ENCODE data around the gene FNBP1. TPM values are rescaled to one million over a fixed set of nuclear protein-coding genes. Genes with fewer than 3 reads are reported as not detected.
A peak's percentile ranks its signal among the peaks of the same experiment; 100 is the strongest.

FNBP1 gene
- polyA plus RNA-seq, 1 of the 3 experiments (the other 2 are of a cell fraction) = 11.0 TPM

DNA sequence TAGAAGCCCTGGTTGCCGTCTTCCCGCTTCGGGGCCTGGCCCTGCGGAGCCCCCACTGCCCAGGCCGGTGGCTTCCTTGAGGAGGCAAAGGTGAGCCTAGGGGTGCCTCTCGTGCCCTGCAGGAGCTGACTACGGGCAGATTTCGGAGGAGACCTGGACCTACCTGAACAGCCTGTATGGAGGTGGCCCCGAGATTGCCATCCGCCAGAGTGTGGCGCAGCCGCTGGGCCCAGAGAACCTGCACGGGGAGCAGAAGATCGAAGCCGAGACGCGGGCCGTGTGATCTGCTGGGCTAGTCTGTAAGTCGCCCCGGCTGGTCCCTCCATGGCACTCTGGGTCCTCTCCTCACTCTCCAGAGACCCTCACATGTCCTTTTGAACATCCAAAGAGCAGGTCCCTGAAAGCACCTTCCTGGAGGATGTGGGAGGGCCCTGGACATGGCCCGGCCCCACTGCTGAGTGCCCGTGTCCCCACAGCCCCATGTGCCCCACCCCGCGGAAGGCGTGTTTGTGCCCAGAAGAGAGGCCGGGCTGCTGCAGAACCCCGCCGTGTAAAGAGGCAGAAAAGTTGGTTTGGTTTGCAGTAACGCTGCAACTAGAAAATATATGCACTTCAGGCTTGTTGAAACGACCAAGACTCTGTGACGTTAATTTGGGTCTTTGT is 162.9 kb downstream of the FNBP1 start:
- POLR2A ChIA-PET = no interaction called here

DNA sequence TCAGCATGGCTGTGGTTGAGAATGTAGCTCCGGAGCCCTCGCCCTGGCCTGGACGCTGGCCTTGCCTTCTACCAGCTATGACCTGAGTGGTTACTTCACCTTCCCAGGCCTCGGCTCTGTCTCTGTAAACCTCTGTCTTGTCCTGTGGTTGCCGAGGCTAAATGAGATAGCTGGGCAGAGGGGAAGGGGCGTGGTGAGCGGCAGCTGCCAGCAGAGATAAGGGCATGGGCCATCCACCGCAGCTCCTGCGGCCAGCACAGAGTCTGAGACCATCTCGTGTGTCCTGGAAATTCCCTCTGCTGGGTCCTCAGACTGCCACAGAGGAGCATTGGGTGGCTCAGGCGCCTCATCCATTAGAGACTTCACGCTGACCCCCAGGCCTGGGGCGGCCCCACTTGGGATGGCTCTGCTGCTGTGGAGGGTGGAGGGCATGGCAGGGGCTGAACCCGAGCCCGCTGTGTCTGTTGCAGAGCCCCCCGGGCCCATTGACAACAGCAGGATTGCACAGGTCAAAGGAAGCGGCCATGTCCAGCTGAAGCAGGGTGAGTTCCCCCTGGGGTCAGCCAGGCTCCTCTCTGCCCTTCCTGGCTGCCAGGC is 163.8 kb downstream of the FNBP1 start:
- 85% methylated on average over 5 of the region's 17 CpGs for WGBS (ENCODE audit: low lambda C conversion rate)
- TF ChIP-seq TEAD4 (IDR thresholded peaks at IDR 0.05; ENCODE audit: borderline replicate concordance, insufficient read depth) (no peak), MEF2A (IDR thresholded peaks at IDR 0.05; ENCODE audit: borderline replicate concordance, low read depth) (no peak), CHD2 (IDR thresholded peaks at IDR 0.05; ENCODE audit: low read length, partially characterized antibody) (no peak), RCOR1 (IDR thresholded peaks at IDR 0.05; ENCODE audit: low read length) (no peak), NFIC (IDR thresholded peaks at IDR 0.05; ENCODE audit: borderline replicate concordance) (no peak), ELF1 (IDR thresholded peaks at IDR 0.05) (no peak), FOXM1 (IDR thresholded peaks at IDR 0.05; ENCODE audit: low read depth) (no peak), CTCF (IDR thresholded peaks at IDR 0.05) (no peak), TAF1 (IDR thresholded peaks at IDR 0.05; ENCODE audit: borderline replicate concordance, low read depth, low read length) (no peak), MXI1 (IDR thresholded peaks at IDR 0.05; ENCODE audit: low read depth, low read length) (no peak), FOSL2 (IDR thresholded peaks at IDR 0.05; ENCODE audit: borderline replicate concordance, low read depth) (no peak), GABPA (IDR thresholded peaks at IDR 0.05; ENCODE audit: low read depth) (no peak), RAD21 (IDR thresholded peaks at IDR 0.05; ENCODE audit: low read length) (no peak), JUND (IDR thresholded peaks at IDR 0.05) (no peak)
- TF ChIP-seq, protein P1, sequence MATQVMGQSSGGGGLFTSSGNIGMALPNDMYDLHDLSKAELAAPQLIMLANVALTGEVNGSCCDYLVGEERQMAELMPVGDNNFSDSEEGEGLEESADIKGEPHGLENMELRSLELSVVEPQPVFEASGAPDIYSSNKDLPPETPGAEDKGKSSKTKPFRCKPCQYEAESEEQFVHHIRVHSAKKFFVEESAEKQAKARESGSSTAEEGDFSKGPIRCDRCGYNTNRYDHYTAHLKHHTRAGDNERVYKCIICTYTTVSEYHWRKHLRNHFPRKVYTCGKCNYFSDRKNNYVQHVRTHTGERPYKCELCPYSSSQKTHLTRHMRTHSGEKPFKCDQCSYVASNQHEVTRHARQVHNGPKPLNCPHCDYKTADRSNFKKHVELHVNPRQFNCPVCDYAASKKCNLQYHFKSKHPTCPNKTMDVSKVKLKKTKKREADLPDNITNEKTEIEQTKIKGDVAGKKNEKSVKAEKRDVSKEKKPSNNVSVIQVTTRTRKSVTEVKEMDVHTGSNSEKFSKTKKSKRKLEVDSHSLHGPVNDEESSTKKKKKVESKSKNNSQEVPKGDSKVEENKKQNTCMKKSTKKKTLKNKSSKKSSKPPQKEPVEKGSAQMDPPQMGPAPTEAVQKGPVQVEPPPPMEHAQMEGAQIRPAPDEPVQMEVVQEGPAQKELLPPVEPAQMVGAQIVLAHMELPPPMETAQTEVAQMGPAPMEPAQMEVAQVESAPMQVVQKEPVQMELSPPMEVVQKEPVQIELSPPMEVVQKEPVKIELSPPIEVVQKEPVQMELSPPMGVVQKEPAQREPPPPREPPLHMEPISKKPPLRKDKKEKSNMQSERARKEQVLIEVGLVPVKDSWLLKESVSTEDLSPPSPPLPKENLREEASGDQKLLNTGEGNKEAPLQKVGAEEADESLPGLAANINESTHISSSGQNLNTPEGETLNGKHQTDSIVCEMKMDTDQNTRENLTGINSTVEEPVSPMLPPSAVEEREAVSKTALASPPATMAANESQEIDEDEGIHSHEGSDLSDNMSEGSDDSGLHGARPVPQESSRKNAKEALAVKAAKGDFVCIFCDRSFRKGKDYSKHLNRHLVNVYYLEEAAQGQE (IDR thresholded peaks at IDR 0.05; ENCODE audit: low read depth, low read length) = no peak
- TF ChIP-seq, protein P2, sequence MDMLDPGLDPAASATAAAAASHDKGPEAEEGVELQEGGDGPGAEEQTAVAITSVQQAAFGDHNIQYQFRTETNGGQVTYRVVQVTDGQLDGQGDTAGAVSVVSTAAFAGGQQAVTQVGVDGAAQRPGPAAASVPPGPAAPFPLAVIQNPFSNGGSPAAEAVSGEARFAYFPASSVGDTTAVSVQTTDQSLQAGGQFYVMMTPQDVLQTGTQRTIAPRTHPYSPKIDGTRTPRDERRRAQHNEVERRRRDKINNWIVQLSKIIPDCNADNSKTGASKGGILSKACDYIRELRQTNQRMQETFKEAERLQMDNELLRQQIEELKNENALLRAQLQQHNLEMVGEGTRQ (IDR thresholded peaks at IDR 0.05; ENCODE audit: borderline replicate concordance, low read depth, low read length) = no peak
- TF ChIP-seq, protein P3, sequence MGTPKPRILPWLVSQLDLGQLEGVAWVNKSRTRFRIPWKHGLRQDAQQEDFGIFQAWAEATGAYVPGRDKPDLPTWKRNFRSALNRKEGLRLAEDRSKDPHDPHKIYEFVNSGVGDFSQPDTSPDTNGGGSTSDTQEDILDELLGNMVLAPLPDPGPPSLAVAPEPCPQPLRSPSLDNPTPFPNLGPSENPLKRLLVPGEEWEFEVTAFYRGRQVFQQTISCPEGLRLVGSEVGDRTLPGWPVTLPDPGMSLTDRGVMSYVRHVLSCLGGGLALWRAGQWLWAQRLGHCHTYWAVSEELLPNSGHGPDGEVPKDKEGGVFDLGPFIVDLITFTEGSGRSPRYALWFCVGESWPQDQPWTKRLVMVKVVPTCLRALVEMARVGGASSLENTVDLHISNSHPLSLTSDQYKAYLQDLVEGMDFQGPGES (IDR thresholded peaks at IDR 0.05; ENCODE audit: low read depth, low read length) = no peak

More for the DNA sequence above, 162.9 kb downstream of the FNBP1 start:
- Histone ChIP-seq H3K9me3 (no peaks in the 10 kb centered on the region), H3K27ac (ENCODE audit: low read depth in 2 of 2, low read length in 1 of 2) (0 out of 4 replicates have a peak overlapping the region, but pooled peaks of 1 of the 2 experiments have one; percentile 55), H2AFZ (ENCODE audit: low read depth) (no peak overlapping the region), H3K4me2 (no peak overlapping the region), H3K9me2 (no peaks in the 10 kb centered on the region), H3K4me1 (ENCODE audit: control insufficient read depth in 1 of 2, insufficient read depth in 2 of 2, low read depth in 1 of 2, low read length in 1 of 2) (peaks cover 10 to 42% of the 10 kb centered on the region in 2 experiments; a peak in 3 of 4 replicates), H3K9ac (no peak overlapping the region), H3K27me3 (ENCODE audit: insufficient read depth) (no peaks in the 10 kb centered on the region), H3K36me3 (replicated peaks in 1 of 2; ENCODE audit: control insufficient read depth in 1 of 2, insufficient read depth in 2 of 2, low read length in 1 of 2) (peaks cover 0 to 22% of the 10 kb centered on the region in 2 experiments), H3F3A (replicated peaks; ENCODE audit: insufficient read depth) (no peaks in the 10 kb centered on the region), H4K20me1 (ENCODE audit: insufficient read depth) (no peaks in the 10 kb centered on the region), H3K79me2 (ENCODE audit: insufficient read depth) (no peaks in the 10 kb centered on the region), H3K4me3 (ENCODE audit: low read depth in 2 of 2, low read length in 1 of 2) (no peak overlapping the region)
- DNase-seq = no peak
- 95% methylated on average over 22 of the region's 31 CpGs for WGBS (ENCODE audit: low lambda C conversion rate)
- CTCF ChIA-PET = interaction anchor here (1.4 kb wide), 1 partner anchor 12 kb away, joined by 3 read pairs; no protein-coding TSS in a partner anchor
- TF ChIP-seq RCOR1 (IDR thresholded peaks at IDR 0.05; ENCODE audit: low read length) (no peak), YY1 (IDR thresholded peaks at IDR 0.05; ENCODE audit: low read depth) (no peak), EP300 (IDR thresholded peaks at IDR 0.05; ENCODE audit: borderline replicate concordance in 1 of 2, low read depth in 1 of 2, low read length in 1 of 2) (no peak), FOXM1 (IDR thresholded peaks at IDR 0.05; ENCODE audit: low read depth) (no peak)

More for the DNA sequence above, 163.8 kb downstream of the FNBP1 start:
- CTCF ChIA-PET = interaction anchor here (0.7 to 1.4 kb wide), 2 partner anchors 11 to 70 kb away, joined by 3 read pairs; no protein-coding TSS in a partner anchor
- POLR2A ChIA-PET = no interaction called here
- no peaks in the 10 kb centered on the region for H3K9me3 ChIP-seq
- H3K27me3 ChIP-seq (ENCODE audit: insufficient read depth) = no peaks in the 10 kb centered on the region
- no peak overlapping the region for H2AFZ ChIP-seq (ENCODE audit: low read depth)
- no peak overlapping the region for H3K4me2 ChIP-seq
- DNase-seq = no peak
- H3F3A ChIP-seq (replicated peaks; ENCODE audit: insufficient read depth) = no peaks in the 10 kb centered on the region
- no peaks in the 10 kb centered on the region for H4K20me1 ChIP-seq (ENCODE audit: insufficient read depth)
- no peak overlapping the region for H3K4me3 ChIP-seq (ENCODE audit: low read depth in 2 of 2, low read length in 1 of 2)
- peaks cover 3 to 34% of the 10 kb centered on the region in 2 experiments; a peak in 3 of 4 replicates for H3K4me1 ChIP-seq (ENCODE audit: control insufficient read depth in 1 of 2, insufficient read depth in 2 of 2, low read depth in 1 of 2, low read length in 1 of 2)
- no peak overlapping the region for H3K9ac ChIP-seq
- H3K79me2 ChIP-seq (ENCODE audit: insufficient read depth) = no peaks in the 10 kb centered on the region
- no peak overlapping the region for H3K27ac ChIP-seq (ENCODE audit: low read depth in 2 of 2, low read length in 1 of 2)
- no peaks in the 10 kb centered on the region for H3K9me2 ChIP-seq
- peaks cover 0 to 22% of the 10 kb centered on the region in 2 experiments for H3K36me3 ChIP-seq (replicated peaks in 1 of 2; ENCODE audit: control insufficient read depth in 1 of 2, insufficient read depth in 2 of 2, low read length in 1 of 2)
